SIG-M5 treated with dmso at 0.1 percent for 504 hours (cell line): ENCODE results near the gene GTF2F1.
"Not testable (repeated sequence)": the region's sequence is repeated elsewhere in the genome, so short reads cannot be mapped to it uniquely, and the experiment has no call there.

Experiments
- DNase-seq: peaks from one replicate; lab custom pipeline; 2025; ENCODE audit not compliant: unreplicated experiment; lab: John Stamatoyannopoulos, UW

GTF2F1 gene

GRCh38 chr19:6359568-6360341, 33.2 kb downstream of the GTF2F1 start:
- no peak for DNase-seq

GRCh38 chr19:6358003-6358402, 35.0 kb downstream of the GTF2F1 start:
- no peak for DNase-seq

DNA sequence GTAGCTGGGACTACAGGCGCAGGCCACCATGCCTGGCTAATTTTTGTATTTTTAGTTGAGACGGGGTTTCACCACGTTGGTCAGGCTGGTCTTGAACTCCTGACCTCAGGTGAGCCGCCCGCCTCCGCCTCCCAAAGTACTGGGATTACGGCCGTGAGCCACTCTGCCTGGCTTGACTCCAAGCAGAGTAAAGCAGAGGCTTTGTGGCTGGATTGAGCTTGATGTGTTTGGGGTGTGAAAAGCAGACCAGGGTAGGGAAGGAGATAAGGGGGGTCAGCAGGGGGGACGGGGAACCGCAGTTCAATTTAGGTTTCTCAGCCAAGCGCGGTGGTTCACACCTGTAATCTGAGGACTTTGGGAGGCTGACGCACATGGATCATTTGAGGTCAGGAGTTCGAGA, 35.8 kb downstream of the GTF2F1 start:
- no peak for DNase-seq

- not testable (repeated sequence) for DNase-seq
Measured at GRCh38 chr19:6355321-6356040, 37.5 kb downstream of the GTF2F1 start.

DNA sequence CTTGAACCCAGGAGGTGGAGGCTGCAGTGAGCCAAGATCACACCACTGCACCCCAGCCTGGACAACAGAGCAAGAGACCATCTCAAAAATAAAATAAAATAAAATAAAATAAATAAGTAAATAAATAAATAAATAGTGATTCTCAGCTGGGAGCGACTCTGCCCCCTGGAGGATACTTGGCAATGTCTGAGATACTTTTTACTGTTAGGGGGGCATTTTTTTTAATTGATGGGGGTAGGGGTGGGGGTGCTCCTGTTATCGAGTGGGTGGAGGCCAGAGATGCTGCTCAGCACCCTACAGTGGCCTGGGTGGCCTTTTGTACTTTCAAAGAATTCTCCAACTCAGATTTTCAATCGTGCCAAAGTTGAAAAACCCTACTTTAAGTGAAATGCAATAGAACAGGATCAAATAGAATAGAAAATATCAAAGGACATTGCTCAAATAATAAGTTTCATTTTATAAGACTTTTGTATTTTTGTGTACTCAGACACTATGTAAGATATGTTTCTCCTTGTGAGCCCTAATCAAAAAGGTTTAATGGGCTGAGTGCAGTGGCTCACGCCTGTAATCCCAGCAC, 38.8 kb downstream of the GTF2F1 start:
- no peak for DNase-seq

DNA sequence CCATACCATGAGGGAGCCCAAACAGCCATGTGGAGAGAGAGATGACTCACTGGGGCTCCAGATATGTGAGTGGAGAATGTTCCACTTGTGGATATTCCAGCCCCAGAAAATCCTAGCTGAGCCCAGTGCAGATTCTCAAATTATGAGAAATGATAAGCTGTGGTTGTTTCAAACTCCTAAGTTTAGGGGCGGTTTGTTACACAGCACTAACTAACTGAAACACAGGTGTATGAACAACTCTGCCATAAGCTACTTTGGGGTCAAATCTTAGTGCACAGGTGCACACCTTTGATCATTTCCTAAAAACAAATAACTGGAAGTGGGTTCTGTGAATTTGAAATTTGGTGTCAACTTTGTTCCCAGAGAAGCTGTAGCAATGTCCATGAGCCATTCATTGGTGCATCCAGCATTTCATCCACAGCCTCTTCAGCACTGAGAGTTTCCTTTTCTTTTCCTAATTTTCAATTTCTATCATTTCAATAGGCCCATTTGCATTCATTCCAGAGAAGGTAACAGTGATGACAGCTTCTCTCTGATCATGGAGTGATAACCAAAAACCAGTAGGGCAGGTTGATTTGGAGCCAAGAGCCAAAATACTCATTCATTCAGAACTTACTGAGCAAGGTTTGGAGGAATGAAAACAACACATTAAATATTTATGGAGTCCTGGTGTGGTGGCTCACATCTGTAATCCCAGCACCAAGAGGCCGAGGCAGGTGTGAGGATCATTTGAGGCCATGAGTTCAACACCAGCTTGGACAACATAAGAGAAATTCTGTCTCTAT, 40.4 kb downstream of the GTF2F1 start:
- no peak for DNase-seq

- no peak for DNase-seq
Measured at GRCh38 chr19:6350688-6351087, 42.3 kb downstream of the GTF2F1 start.

GRCh38 chr19:6349271-6349670, 43.7 kb downstream of the GTF2F1 start:
- not testable (repeated sequence) for DNase-seq

GRCh38 chr19:6343462-6343861, 49.5 kb downstream of the GTF2F1 start:
- no peak for DNase-seq

- no peak for DNase-seq
Measured at GRCh38 chr19:6340493-6341201, 52.3 kb downstream of the GTF2F1 start.

GRCh38 chr19:6334490-6335285, 58.3 kb downstream of the GTF2F1 start:
- no peak for DNase-seq

DNA sequence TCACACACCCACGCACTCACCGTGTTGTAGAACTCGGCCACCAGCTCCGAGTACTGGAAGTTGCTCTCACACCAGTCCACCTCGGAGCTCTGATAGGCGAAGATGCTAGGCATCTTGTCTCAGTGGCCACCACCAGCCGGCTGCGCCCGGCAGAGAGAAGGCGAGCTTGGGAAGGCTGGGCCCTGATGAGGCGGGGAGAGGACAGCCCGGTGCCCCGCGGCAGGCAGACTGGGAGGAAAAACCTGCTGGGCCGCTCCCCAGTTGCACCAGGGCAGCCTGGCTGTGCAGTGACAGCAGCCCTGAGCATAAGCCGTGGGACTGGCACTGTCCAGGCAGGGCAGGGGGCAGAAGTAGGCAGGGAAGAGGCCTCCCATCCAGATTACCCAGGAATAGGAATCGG, 59.5 kb downstream of the GTF2F1 start, which contains the start of gene ACER1:
TSS of gene ACER1 (minus strand) at position 174 of the 400 bp plus-strand sequence. CDS start at position 113, 61 bp downstream.
- DNase-seq, result no peak
